Measurements from ENCODE around the gene CLIP2.

Gene CLIP2

DNA sequence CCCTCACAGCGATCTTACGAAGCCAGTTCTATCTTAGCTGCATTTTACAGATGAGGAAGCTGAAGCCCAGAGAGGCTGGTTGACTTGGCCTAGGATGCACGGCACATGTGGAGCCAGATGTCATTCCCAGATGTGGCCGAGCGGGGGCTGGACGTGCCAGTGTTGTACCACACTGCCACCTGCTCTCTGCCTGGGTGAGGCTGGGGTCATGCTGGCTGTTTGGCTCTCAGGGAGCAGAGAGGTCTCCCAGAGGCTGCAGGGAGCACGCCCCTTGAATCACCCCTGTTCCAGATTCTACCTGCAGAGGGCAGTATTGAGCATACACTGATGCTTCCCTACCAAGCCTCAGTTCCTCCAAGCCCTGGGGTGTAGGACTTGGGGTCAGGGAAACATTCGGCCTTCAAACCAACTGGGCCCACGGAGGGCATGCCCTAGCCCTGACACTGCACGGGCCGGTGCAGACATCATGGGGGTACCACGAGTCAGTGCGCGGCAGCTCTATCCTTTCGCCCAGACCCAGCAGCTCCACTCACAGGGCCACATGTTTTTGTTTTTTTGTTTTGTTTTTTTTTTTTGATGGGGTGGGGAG lies 160.7 kb downstream of the CLIP2 start:
- DNase-seq, result peak; percentile 80

DNA sequence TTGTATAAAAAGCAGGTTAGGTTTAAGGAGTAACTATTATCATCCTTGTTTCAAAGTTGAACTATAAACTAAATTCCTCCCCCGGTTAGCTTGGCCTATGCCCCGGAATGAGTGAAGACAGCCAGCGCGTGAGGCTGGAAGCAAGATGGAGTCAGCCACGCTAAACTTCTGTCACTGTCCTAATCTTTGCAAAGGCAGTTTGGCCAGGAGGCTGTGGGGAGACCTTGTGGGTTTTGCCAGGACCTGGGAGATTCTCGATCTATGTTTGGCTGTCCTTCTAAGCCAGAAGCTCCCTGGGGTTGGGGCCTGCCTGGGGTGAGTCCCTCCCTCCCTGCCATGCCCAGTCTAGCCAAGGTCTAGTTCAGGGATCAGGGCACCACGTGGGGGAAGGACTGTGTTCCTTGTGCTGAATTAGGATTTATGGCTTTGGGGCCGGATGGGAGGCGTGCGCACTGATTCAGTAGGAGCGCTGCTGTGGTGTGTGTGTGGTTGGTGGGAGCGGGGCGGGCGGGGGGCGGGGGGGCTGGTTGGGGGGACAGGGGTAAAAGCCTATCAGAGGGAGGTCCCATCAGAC lies 163.6 kb downstream of the CLIP2 start:
- DNase-seq, result peak; percentile 27

DNA sequence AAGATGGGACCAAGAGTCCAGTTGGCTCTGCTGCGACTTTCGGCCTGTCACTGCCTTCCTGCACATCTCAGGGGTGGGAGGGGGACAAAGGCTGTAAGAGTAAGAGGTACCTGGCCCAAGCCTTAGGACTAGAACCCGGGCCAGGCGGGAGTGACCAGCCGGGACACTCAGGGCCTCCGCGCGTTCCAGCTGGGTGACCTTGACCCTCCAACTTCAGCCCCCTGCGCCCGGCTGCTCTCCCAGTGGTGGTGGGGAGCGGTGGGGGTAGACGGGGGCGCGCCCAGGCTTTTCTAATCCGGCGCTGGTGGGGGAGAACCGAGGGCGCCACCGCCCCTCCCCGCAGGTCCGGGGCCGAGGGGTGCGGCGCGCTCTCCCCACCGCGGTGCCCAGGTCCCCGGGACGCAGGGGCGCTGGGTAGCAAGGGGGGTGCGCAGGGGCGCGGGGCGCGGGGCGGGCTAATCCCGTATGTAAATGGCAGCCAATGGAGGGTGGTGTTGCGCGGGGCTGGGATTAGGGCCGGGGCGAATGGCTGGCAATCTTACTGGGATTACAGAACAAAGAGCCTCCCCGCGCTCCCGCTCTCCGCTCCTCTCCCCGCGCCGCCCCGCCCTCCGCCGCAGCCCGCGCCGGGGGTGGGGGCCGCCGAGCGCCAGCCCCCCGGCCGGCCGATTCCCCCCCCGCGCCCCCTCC lies 164.3 kb downstream of the CLIP2 start, which contains the start of gene GTF2IRD1:
TSS of gene GTF2IRD1 (plus strand) at position 585 of the 690 bp plus-strand sequence. CDS start 54,175 bp downstream, outside the sequence.
- peak; percentile 76 for DNase-seq

DNA sequence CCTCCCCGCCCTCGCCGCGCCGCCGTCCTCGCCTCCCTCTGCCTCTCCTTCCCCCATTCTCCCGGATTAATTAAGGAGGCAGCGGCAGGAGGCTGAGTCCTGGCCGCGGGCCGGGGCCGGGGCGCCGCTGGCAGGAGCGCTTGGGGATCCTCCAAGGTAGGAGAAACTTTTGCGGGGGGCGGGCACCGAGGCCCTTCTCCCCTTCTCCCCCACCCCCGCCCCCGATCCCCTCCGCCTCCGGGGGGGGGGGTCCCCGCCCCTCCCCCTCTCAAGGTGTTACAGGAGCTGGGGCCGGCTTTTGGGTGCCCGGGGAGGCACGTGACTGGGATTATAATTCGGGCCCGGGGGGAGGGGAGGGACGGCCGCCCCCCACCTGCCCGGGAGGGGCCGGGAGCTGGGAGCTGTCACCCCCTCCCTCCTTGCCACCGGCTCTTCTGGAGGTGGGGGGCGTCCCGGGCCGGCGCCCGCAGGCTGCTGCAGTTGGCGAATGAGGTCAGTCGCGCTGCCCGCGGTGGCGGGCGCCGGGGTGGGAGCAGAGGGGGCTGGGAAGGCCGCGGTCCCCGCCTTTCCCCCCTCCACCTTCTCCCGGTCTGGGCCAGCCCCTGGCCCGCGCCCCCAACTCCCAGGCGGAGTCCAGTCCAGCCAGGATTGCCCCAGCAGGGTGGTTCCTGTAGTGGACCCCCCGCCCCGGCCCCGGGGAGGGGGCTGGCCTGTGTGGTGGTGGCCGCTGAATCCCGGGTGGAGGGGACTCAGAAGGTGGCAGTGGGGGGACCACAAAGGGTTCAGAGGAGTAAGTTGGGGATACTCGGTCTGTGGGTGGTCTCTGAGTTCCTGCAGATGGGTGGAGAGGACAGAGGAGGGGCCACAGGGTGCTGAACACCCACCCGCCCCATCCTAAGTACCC lies 165.1 kb downstream of the CLIP2 start:
- no peak for DNase-seq

DNA sequence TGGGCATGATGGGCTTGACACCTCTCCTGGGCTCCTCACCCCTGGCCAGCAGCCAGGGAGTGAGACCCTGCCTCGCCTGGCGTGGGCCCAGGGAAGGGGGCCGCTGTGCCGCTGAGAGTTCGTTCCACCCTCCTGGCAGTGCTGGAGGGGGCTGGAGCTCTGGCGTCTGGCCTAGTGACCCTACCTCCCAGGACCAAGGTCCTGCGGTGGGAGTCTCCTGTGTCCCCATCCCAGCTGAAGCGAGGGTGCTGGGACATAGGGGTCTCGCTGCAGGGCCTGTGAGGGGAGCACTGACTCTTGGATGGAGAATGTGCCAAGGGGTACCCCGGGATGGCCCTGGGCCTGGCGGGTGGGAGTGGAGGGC lies 165.7 kb downstream of the CLIP2 start:
- no peak for DNase-seq

DNA sequence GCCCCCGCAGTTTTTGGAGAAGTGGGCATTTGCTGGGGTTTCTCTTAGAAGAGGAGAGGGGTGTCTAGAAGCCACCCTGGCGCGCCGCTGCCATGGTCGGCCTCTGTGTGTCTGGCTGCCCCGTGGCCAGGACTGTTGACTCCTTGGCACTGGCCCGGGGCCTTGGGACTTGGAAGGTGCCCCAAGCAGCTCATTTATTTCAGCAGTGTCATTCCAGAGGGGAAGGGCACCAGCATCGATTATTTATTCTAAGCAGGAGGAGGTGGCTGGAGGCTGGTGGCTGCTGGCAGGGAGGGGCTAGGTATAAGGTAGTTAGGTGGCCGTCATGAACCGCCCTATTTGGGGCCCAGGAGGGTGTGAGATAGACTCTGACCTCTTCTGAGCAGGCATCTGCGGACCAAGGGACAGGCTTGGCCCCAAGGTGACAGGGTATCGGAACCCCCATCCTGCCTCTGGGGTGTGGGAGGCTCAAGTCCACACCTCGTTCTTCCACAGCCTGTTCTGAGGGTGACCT lies 166.1 kb downstream of the CLIP2 start:
- DNase-seq, result no peak

All from hematopoietic multipotent progenitor cell treated with erythropoietin and hydrocortisone succinate and interleukin-3 and kit ligand, for 4 days (in vitro differentiated cells).